Measurements from ENCODE around the gene GAS7. TPM values are rescaled to one million over a fixed set of nuclear protein-coding genes. Genes with fewer than 3 reads are reported as not detected.

The GAS7 gene
- polyA plus RNA-seq, 1 donor (not counting 4 experiments of a cell fraction or from before 2014, with no cell fraction given): 0.10 TPM

GRCh38 chr17:10042589-10043244, 155.7 kb downstream of the GAS7 start:
- Histone ChIP-seq H3K27me3 (ENCODE audit: control insufficient read depth, extremely low read depth, insufficient read depth, low read length) (no peaks in the 10 kb centered on the region), H2AFZ (ENCODE audit: control insufficient read depth, low read length) (no peak overlapping the region), H3K27ac (ENCODE audit: control insufficient read depth, insufficient read depth, low read length) (no peak overlapping the region), H3K9me1 (ENCODE audit: control insufficient read depth, extremely low read depth, insufficient read depth, low read length) (no peaks in the 10 kb centered on the region), H3K4me3 (ENCODE audit: control insufficient read depth in 2 of 3, extremely low read depth in 1 of 3, insufficient read depth in 2 of 3, low read depth in 1 of 3, low read length in 3 of 3) (no peak overlapping the region), H3K79me2 (ENCODE audit: control insufficient read depth, insufficient read depth, low read length) (no peaks in the 10 kb centered on the region), H3K4me2 (ENCODE audit: control insufficient read depth, extremely low read depth, insufficient read depth, low read depth, low read length) (no peak overlapping the region), H3K9me3 (ENCODE audit: control insufficient read depth, low read depth, low read length) (peaks cover 2% of the 10 kb centered on the region), H3K4me1 (ENCODE audit: control insufficient read depth, extremely low read depth, insufficient read depth, low read length) (no peaks in the 10 kb centered on the region), H4K20me1 (ENCODE audit: control insufficient read depth, extremely low read depth, insufficient read depth, low read length) (no peaks in the 10 kb centered on the region), H3K36me3 (ENCODE audit: control insufficient read depth in 2 of 2, extremely low read depth in 1 of 2, insufficient read depth in 2 of 2, low read length in 2 of 2) (no peaks in the 10 kb centered on the region), H3K9ac (ENCODE audit: control insufficient read depth, extremely low read depth, insufficient read depth, low read length) (no peak overlapping the region)
- dilution Hi-C loops (cut with MboI; ENCODE audit: extremely low pct_ligation_motif_present, low sequenced_read_pairs): no loop called here
- DNase-seq (ENCODE audit: low read depth, low spot score) (no peak), FAIRE-seq (no peak)
- TF ChIP-seq EZH2 (IDR thresholded peaks at IDR 0.05; ENCODE audit: low read length) (no peak), CTCF (optimal IDR thresholded peaks at IDR 0.05 in 1 of 3, IDR thresholded peaks at IDR 0.05 in 1 of 3, conservative IDR thresholded peaks at IDR 0.05 in 1 of 3; ENCODE audit: extremely low read depth in 1 of 3, insufficient read depth in 2 of 3, low read length in 3 of 3) (no peak)

- dilution Hi-C loops (cut with MboI; ENCODE audit: extremely low pct_ligation_motif_present, low sequenced_read_pairs): no loop called here
Measured at GRCh38 chr17:10041916-10042588, 156.4 kb downstream of the GAS7 start.

More at GRCh38 chr17:10041916-10042588, 156.4 kb downstream of the GAS7 start:
- no peak overlapping the region for H2AFZ ChIP-seq (ENCODE audit: control insufficient read depth, low read length)
- FAIRE-seq: no peak
- no peaks in the 10 kb centered on the region for H3K36me3 ChIP-seq (ENCODE audit: control insufficient read depth in 2 of 2, extremely low read depth in 1 of 2, insufficient read depth in 2 of 2, low read length in 2 of 2)
- no peaks in the 10 kb centered on the region for H3K9me1 ChIP-seq (ENCODE audit: control insufficient read depth, extremely low read depth, insufficient read depth, low read length)
- no peaks in the 10 kb centered on the region for H3K79me2 ChIP-seq (ENCODE audit: control insufficient read depth, insufficient read depth, low read length)
- H3K27me3 ChIP-seq (ENCODE audit: control insufficient read depth, extremely low read depth, insufficient read depth, low read length): no peaks in the 10 kb centered on the region
- no peak overlapping the region for H3K27ac ChIP-seq (ENCODE audit: control insufficient read depth, insufficient read depth, low read length)
- H4K20me1 ChIP-seq (ENCODE audit: control insufficient read depth, extremely low read depth, insufficient read depth, low read length): no peaks in the 10 kb centered on the region
- H3K9ac ChIP-seq (ENCODE audit: control insufficient read depth, extremely low read depth, insufficient read depth, low read length): no peak overlapping the region
- H3K9me3 ChIP-seq (ENCODE audit: control insufficient read depth, low read depth, low read length): peaks cover 2% of the 10 kb centered on the region
- no peak for DNase-seq (ENCODE audit: low read depth, low spot score)
- H3K4me2 ChIP-seq (ENCODE audit: control insufficient read depth, extremely low read depth, insufficient read depth, low read depth, low read length): no peak overlapping the region
- H3K4me3 ChIP-seq (ENCODE audit: control insufficient read depth in 2 of 3, extremely low read depth in 1 of 3, insufficient read depth in 2 of 3, low read depth in 1 of 3, low read length in 3 of 3): no peak overlapping the region
- no peaks in the 10 kb centered on the region for H3K4me1 ChIP-seq (ENCODE audit: control insufficient read depth, extremely low read depth, insufficient read depth, low read length)
- TF ChIP-seq CTCF (optimal IDR thresholded peaks at IDR 0.05 in 1 of 3, IDR thresholded peaks at IDR 0.05 in 1 of 3, conservative IDR thresholded peaks at IDR 0.05 in 1 of 3; ENCODE audit: extremely low read depth in 1 of 3, insufficient read depth in 2 of 3, low read length in 3 of 3): no peak
- TF ChIP-seq EZH2 (IDR thresholded peaks at IDR 0.05; ENCODE audit: low read length): no peak

Data from keratinocyte (primary cell).